Heart left ventricle (tissue), 13 donors: ENCODE measurements around the gene MTUS2.
"Not testable (repeated sequence)": the region's sequence is repeated elsewhere in the genome, so short reads cannot be mapped to it uniquely, and the experiment has no call there.

Experiments
- CTCF ChIP-seq, 12 donors: fragments of 200-600 bp; sonication (generic) in 4 of 12; IDR thresholded peaks; one replicate each; pipeline versions ENCODE4 v1.5.0 to v1.8.0; 2018 to 2022; ENCODE audit warnings: antibody characterized with exemption in 12 of 12, mild to moderate bottlenecking in 5 of 12
- POLR2A ChIP-seq, 2 donors: fragments of 450-650 bp; IDR thresholded peaks; one replicate each; pipeline ENCODE4 v1.6.1; 2017; ENCODE audit warnings: antibody characterized with exemption in 2 of 2, mild to moderate bottlenecking in 2 of 2, moderate library complexity in 2 of 2
- donor health status: ischemic (EF 13 %, LVEDD 7.1; RV severe dilation, severe dysfunction).
- donor health status: DM: no; HTN: yes; CAD: no.
- donor health status: DM: no; HTN: no; CAD: no.
- donor health status: ischemic (EF 25% LVEDD 6.9; RV normal size, moderate dysfunction).
- donor health status: ischemic (EF 25% LVEDD 5.7; RV mildly dilated, moderate dysfunction).
- donor health status: ischemic (EF 35%, LVEDD 5.7; RV mildly dilated, moderate dysfunction).
- donor health status: nonischemic (EF 11% LVEDD 7.7; RV severe dilation, severe dysfunction).
- donor health status: DM: yes; HTN: yes; CAD: no.
- donor health status: PGD.
- donor health status: ischemic (EF 29% LVEDD 5.4; RV normal size, mild dysfunction).
- donor health status: nonischemic (EF 23%, LVEDD 6.1; RV moderate dilation, normal function).

DNA sequence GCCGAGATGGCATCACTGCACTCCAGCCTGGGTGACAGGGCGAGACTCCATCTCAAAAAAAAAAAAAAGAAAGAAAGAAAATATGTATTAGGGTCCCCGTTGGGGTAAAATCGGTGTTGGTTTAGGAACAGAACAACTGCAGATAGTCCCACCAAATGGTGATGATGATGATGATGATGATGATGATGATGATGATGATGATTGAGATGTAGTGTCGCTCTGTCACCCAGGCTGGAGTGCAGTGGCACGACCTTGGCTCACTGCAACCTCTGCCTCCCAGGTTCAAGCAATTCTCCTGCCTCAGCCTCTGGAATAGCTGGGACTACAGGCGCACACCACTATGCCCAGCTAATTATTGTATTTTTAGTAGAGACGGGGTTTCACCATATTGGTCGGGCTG is 570.5 kb downstream of the MTUS2 start:
- TF ChIP-seq CTCF, POLR2A (IDR thresholded peaks at IDR 0.05): not testable (repeated sequence)
